HG03460 (cell line): ENCODE data around the gene LEP.
A peak's percentile ranks its signal among the peaks of the same experiment; 100 is the strongest.

Experiments used
- ATAC-seq: cut with Tn5 transposase; IDR thresholded peaks from one replicate; pipeline ENCODE4 v1.9.1; 2021; ENCODE audit not compliant: unreplicated experiment

The LEP gene

DNA sequence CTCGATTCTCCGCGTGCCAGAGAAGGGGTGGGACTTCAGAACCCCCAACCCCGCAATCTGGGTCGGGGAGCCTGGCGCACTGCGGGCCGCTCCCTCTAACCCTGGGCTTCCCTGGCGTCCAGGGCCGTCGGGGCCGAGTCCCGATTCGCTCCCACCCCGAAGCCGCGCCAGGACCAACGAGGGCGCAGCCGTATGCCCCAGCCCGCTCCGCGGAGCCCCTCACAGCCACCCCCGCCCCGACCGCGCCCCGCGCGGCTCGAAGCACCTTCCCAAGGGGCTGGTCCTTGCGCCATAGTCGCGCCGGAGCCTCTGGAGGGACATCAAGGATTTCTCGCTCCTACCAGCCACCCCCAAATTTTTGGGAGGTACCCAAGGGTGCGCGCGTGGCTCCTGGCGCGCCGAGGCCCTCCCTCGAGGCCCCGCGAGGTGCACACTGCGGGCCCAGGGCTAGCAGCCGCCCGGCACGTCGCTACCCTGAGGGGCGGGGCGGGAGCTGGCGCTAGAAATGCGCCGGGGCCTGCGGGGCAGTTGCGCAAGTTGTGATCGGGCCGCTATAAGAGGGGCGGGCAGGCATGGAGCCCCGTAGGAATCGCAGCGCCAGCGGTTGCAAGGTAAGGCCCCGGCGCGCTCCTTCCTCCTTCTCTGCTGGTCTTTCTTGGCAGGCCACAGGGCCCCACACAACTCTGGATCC lies at the start of gene LEP:
Gene LEP (plus strand): TSS at position 583 of the 691 bp plus-strand sequence. CDS start 10,741 bp downstream, outside the sequence.
- no peak for ATAC-seq

DNA sequence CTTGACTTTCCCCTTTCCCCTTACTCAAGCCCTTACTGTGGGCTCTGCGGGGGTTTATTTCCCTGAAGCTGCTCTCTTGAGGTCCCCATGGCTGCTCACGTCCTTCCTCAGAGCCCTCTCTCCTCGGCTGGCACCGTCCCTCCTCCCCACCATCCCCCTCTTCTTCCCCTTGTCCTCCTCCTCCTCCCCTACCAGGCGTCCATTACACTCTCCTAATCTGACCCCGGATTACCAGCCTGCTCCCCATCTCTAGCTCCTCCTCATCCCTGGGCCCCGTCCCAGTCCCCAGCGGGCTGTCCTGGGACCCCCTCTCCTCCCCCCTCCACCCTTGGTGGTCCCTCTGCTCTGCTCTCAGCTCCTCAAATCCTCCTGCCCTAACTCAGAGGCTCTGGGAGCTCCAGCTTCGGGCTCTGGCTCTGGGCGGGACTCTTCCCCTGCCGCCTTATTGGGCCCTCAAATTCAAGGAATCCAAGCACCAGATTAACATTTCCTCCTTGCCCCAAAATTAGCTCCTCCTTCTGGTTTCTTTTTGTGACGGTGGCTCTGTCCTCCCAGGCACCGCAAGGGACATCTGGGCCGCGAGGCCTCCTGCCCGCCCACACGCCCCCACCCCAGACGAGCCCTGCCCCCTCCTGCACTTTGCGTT lies 48.5 kb upstream of the LEP start:
- ATAC-seq: no peak

GRCh38 chr7:128194533-128195282 lies 46.4 kb upstream of the LEP start:
- no peak for ATAC-seq

GRCh38 chr7:128197589-128197988 lies 43.5 kb upstream of the LEP start:
- ATAC-seq: no peak

DNA sequence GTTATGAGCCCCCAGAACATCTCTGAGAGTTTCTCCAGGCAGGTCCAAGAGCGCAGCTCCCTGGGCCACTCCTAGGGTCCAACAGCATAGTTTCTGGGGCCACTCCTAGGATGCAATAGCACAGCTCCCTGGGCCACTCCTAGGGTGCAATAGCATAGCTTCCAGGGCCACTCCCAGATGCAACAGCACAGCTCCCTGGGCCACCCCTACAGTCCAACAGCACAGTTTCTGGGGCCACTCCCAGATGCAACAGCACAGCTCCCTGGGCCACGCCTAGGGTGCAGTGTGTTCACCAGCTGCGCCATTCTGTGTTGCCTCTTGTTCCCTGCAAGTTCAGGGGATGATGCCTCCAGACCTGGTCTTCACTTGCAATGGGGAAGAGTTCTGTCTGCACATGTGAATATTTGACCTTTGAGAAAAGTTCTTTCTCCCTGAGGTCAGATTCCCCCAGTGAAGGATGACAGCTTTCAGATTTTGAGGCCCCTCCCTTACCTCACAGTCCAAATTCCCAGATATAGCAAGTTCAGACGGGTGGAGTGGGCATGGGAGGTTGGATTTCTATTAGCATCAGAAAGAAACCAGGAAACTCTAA lies 43.0 kb upstream of the LEP start:
- no peak for ATAC-seq

- no peak for ATAC-seq
Measured at GRCh38 chr7:128200376-128200775, 40.7 kb upstream of the LEP start.

DNA sequence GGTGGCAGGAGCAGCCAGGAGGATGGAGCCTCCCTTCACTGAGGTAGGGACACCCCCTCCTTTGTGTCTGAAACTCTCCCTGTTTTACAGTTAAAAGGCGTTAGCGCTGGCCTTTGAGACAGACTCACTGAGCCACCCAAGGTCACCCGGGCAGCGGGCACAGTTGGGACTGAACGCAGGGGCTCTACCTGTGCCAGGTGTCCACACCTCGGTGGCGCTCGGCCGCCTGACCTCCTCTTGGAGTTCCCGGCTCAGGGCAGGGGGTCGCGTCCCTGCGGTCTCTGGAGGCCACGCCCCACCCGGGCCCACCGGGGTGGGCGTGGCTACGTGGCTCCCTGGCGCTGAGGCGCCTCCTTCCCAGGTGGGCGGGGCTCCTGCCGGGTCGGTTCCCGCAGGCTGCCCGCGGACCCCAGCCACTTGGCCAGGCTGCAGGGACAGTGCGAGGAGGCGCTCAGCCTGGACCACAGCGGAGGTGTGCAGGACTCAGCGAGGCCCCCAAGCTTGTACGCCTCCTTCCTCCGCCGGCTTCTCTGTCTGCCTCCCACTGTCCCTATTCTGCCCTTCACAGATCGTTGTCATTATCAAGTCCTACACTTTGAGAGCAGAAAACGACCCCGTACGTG lies 39.9 kb upstream of the LEP start:
- no peak for ATAC-seq

DNA sequence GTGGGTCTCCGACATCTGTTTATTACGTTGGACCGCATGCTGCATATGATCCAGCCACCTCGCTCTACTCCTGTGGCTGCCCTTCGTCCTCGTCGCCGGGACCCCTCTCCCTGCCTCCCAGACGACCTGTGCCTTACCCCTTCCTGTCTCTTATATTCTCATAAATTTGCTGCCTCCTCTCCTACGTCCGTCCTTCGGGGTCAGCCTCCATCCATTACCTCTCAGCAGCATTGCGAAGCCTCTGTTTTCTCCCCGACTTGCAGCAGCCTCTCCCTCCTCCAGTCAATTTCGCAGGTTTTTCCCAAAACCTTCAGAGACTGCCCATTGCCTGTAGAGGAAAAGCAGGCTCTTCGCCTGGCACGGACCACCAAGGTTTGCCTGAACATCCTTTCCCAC lies 39.4 kb upstream of the LEP start:
- no peak for ATAC-seq

DNA sequence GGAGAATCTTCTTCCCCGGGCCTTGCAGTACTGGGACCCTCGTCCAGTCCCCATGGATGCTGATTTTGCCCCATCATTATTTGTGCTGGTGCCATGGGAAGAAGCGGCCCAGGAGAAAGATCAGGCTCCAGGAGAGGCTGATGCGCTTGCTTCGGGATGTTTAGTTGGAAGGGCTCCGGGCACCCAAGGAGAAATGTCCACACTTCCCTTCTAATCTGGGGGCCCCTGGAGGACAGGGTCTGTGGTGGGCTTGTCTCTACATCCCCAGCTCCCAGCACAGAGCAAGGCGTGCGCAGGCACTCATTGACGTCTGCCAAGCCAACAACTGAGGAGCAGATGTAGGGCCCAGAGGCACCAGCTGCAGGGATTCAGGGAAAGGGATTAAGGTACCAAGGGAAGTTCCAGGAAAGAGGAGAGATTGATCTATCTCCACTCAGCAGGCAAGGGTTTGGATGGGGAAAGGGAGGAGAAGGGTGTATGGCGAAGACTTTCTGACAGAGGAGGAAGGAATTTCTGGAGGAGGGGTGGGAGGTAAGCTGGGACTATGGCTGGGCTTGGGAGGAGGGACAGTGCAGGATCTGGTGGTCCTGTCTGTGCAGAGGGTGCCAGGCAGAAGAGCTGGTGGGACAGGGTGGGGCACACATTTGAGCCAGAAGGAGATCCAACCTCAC lies 38.7 kb upstream of the LEP start:
- no peak for ATAC-seq

GRCh38 chr7:128203047-128203491 lies 38.0 kb upstream of the LEP start:
- no peak for ATAC-seq

DNA sequence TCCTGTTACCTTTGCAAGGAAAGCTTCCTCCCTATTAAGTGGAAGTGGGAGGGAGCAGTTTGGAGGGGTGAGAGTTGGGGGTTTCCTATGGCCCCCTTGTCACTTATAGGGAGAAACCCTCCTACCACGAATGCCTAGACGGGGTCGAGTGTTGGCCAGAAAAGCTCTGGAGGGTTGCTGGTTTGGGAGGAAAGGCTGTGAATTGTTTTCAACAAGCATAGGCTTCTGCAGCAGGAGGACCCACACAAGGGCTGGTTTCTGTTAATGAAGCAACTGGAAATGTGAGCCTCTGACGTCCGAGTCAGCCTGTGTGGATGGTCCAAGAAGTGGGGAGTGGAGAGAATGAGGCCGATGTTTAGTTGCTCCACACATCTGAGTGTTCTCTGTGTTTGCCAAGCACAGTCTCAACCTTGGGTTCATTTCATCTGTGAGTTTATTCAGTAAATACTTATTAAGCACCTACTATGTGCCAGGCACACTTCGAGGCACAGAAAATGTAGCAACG lies 37.3 kb upstream of the LEP start:
- no peak for ATAC-seq

DNA sequence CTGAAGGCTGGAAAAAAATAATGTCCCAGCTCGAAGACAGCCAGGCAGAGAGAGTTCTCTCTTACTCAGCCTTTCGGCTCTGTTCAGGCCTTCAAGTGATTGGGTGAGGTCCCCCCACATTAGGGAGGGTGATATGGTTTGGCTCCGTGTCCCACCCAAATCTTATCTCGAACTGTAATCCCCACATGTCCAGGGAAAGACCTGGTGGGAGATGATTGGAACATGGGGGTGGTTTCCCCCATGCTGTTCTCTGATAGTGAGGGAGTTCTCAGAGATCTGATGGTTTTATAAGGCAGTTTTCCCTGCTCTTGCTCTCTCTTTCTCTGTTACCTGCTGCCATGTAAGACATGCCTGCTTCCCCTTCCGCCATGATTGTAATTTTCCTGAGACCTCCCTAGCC lies 36.6 kb upstream of the LEP start:
- no peak for ATAC-seq

GRCh38 chr7:128205068-128205467 lies 36.0 kb upstream of the LEP start:
- no peak for ATAC-seq

GRCh38 chr7:128206017-128206746 lies 34.9 kb upstream of the LEP start:
- no peak for ATAC-seq

- no peak for ATAC-seq
Measured at GRCh38 chr7:128206747-128207500, 34.2 kb upstream of the LEP start.

DNA sequence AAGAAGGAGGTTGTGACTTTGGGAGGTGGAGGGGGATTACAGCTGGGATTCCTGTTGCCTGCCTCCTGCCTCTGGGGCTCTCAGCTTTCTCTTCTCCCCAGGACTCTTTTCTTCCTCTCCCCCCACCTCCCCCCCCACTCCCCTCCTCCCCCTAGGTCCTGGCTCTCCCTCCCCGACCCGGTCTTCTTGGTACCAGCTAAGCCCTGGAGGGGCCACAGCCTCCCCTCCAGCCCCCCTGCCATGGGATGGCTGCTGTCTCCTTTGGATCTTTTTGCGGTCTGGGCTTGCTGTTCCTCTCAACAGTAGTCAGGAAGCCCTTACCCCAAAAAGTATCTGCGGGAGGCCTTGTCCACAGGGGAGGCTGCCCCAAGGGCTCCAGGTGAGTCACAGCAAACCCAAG lies 33.5 kb upstream of the LEP start:
- no peak for ATAC-seq

DNA sequence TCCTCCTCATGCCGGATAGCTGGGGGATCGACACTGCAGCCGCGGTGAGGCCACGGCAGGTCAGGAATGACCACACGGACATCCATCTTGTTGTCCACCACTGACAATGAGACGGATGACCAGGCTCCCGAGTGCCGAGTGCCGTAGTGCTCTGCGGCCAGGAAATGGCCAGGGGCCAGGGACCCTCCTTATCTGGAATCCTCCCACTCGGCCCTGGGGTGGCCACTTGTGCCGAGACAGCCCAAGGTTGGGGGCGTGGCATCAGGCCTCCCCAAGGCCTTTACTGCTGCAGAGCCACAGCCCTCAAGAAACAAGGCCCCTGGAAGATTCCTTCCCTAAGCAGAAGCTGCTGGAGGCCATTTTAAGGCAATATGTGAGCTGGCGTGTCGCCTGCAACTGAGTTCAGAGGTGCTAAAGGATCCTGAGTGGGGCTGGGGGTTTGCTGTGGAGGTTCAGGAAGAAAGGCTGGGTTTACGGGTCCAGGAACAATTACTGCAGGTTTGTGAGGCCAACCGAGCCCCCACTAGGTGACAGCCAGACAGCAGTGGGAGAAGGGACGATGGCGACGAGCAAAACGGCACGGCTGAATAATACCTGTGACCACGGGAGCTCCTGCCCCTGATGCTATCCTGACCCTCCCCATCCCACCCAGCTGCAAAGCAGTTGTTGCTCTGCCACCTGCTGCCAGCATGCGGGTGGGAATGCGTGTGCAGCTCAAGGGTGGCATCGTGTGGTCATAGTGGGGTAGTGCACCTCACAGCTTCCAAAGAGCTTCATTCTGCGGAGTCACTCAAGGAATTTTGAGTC lies 31.6 kb upstream of the LEP start:
- ATAC-seq: peak; percentile 63

GRCh38 chr7:128210036-128210347 lies 31.1 kb upstream of the LEP start:
- ATAC-seq: no peak
